Mesendoderm (in vitro differentiated cells): Measurements from ENCODE around the gene PARM1.
A peak's percentile ranks its signal among the peaks of the same experiment; 100 is the strongest.

Experiments
- DNase-seq: peaks from one replicate; pipeline ENCODE4 v3.0.0; 2013
- H2AK5ac ChIP-seq: 2 replicates; pipeline ENCODE4 v1.6.1; 2013; ENCODE audit warnings: low read length, inconsistent platforms
- H2BK120ac ChIP-seq: 2 replicates; pipeline ENCODE4 v1.6.1; 2013; ENCODE audit warnings: low read depth, mild to moderate bottlenecking, low read length, moderate library complexity, mixed read lengths
- H2BK15ac ChIP-seq: replicated peaks from 2 replicates; pipeline ENCODE4 v1.6.1; 2013; ENCODE audit warnings: low read depth, mild to moderate bottlenecking, moderate library complexity
- H2BK5ac ChIP-seq: 2 replicates; pipeline ENCODE4 v1.6.1; 2013; ENCODE audit warnings: low read length, inconsistent platforms
- H3K18ac ChIP-seq: 2 replicates; pipeline ENCODE4 v1.6.1; 2013; ENCODE audit warnings: mild to moderate bottlenecking, low read length, mixed read lengths
- H3K23ac ChIP-seq: one replicate; pipeline ENCODE4 v1.6.1; 2013; ENCODE audit warnings: low read length
- H3K27ac ChIP-seq: 2 replicates; pipeline ENCODE4 v1.5.1; 2013; ENCODE audit warnings: low read depth, mild to moderate bottlenecking, inconsistent platforms, low read length, moderate library complexity
- H3K27me3 ChIP-seq: 2 replicates; pipeline ENCODE4 v1.6.1; 2013; ENCODE audit warnings: low read length, control low read depth, mild to moderate bottlenecking, inconsistent platforms; ENCODE audit not compliant: insufficient read depth, poor library complexity
- H3K36me3 ChIP-seq: 2 replicates; pipeline ENCODE4 v1.6.1; 2013; ENCODE audit warnings: low read length, inconsistent platforms; ENCODE audit not compliant: control insufficient read depth, insufficient read depth
- H3K4ac ChIP-seq: one replicate; pipeline ENCODE4 v1.6.1; 2013; ENCODE audit warnings: low read depth, mild to moderate bottlenecking, low read length, moderate library complexity
- H3K4me1 ChIP-seq: 2 replicates; pipeline ENCODE4 v1.6.1; 2013; ENCODE audit warnings: low read depth, low read length, inconsistent platforms; ENCODE audit not compliant: control insufficient read depth
- H3K4me2 ChIP-seq: 2 replicates; pipeline ENCODE4 v1.6.1; 2013; ENCODE audit warnings: low read length
- H3K4me3 ChIP-seq: 2 replicates; pipeline ENCODE4 v1.5.1; 2013; ENCODE audit warnings: mild to moderate bottlenecking, low read length
- H3K56ac ChIP-seq: one replicate; pipeline ENCODE4 v1.6.1; 2013; ENCODE audit warnings: low read length
- H3K79me1 ChIP-seq: 2 replicates; pipeline ENCODE4 v1.6.1; 2013; ENCODE audit warnings: low read length, inconsistent platforms
- H3K79me2 ChIP-seq: 2 replicates; pipeline ENCODE4 v1.6.1; 2013; ENCODE audit warnings: mild to moderate bottlenecking, low read length; ENCODE audit not compliant: control insufficient read depth, insufficient read depth
- H3K9ac ChIP-seq: 2 replicates; pipeline ENCODE4 v1.6.1; 2013; ENCODE audit warnings: low read length, inconsistent platforms
- H4K5ac ChIP-seq: one replicate; pipeline ENCODE4 v1.6.1; 2013; ENCODE audit warnings: low read length
- H4K8ac ChIP-seq: one replicate; pipeline ENCODE4 v1.6.1; 2013; ENCODE audit warnings: low read depth, mild to moderate bottlenecking, control low read depth, low read length, moderate library complexity
- WGBS: extraction: QIAGEN DNeasy Blood & Tissue Kit; methylation state at CpG from one replicate; pipeline ENCODE4 v1.1.7; 2013; ENCODE audit warnings: low lambda C conversion rate, missing lambda C conversion rate; ENCODE audit not compliant: insufficient coverage; ENCODE audit errors: extremely low coverage; 5-methylcytosine and 5-hydroxymethylcytosine counted together

The PARM1 gene

GRCh38 chr4:74893171-74893570 lies 39.7 kb upstream of the PARM1 start:
- no CpG with 5 or more reads among the region's 4 CpGs for WGBS
- Histone ChIP-seq H3K36me3 (no peaks in the 10 kb centered on the region), H3K4ac (no peak overlapping the region), H3K79me2 (no peaks in the 10 kb centered on the region), H2BK120ac (no peak overlapping the region), H3K56ac (no peak overlapping the region), H4K5ac (no peak overlapping the region), H3K9ac (no peak overlapping the region), H3K4me3 (no peak overlapping the region), H2AK5ac (no peak overlapping the region), H3K79me1 (no peaks in the 10 kb centered on the region), H3K23ac (no peak overlapping the region), H3K27ac (no peak overlapping the region), H3K4me2 (no peak overlapping the region), H3K27me3 (no peaks in the 10 kb centered on the region), H2BK5ac (no peak overlapping the region), H4K8ac (no peak overlapping the region), H2BK15ac (no peak overlapping the region), H3K4me1 (no peaks in the 10 kb centered on the region), H3K18ac (no peak overlapping the region)
- no peak for DNase-seq

DNA sequence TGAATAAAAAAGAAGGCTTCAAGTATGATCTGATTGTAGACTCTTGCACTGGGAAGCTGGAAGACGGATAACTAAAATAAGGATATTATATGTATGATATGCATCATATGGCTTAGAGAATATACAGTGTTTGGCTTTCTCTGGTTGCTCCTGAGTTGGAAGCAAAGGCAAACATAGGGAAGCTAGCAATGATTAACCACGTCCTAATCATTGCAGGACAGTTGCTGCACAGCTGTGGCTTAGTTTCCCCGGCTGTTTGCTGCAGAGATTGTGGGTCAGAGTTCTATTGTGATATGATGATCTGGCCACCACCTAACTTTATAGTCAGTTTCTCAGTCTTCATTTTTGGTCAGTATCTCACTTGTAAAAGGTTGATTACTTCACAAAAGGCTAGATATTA lies 36.3 kb upstream of the PARM1 start:
- Histone ChIP-seq H2AK5ac (no peak overlapping the region), H3K79me1 (no peaks in the 10 kb centered on the region), H3K9ac (no peak overlapping the region), H3K56ac (no peak overlapping the region), H3K27me3 (no peaks in the 10 kb centered on the region), H2BK15ac (no peak overlapping the region), H3K79me2 (no peaks in the 10 kb centered on the region), H3K23ac (no peak overlapping the region), H3K36me3 (no peaks in the 10 kb centered on the region), H3K4me2 (no peak overlapping the region), H4K5ac (no peak overlapping the region), H3K18ac (no peak overlapping the region), H3K4me1 (no peaks in the 10 kb centered on the region), H3K27ac (no peak overlapping the region), H2BK5ac (no peak overlapping the region), H3K4ac (no peak overlapping the region), H3K4me3 (no peak overlapping the region), H4K8ac (no peak overlapping the region), H2BK120ac (no peak overlapping the region)
- no CpG with 5 or more reads among the region's 3 CpGs for WGBS
- no peak for DNase-seq

- WGBS, result no CpG with 5 or more reads among the region's 2 CpGs
- Histone ChIP-seq H3K36me3 (no peaks in the 10 kb centered on the region), H3K23ac (no peak overlapping the region)
These were observed 35.5 kb upstream of the PARM1 start for GRCh38 chr4:74897386-74897785.

GRCh38 chr4:74900862-74901261 lies 32.1 kb upstream of the PARM1 start:
- Histone ChIP-seq H3K4ac (no peak overlapping the region), H3K18ac (no peak overlapping the region), H2AK5ac (no peak overlapping the region), H3K56ac (no peak overlapping the region), H4K5ac (no peak overlapping the region), H3K23ac (no peak overlapping the region), H3K79me2 (no peaks in the 10 kb centered on the region), H2BK120ac (no peak overlapping the region), H4K8ac (no peak overlapping the region), H3K9ac (no peak overlapping the region), H3K27me3 (no peaks in the 10 kb centered on the region), H3K4me2 (no peak overlapping the region), H3K27ac (no peak overlapping the region), H3K4me1 (no peaks in the 10 kb centered on the region), H3K36me3 (no peaks in the 10 kb centered on the region), H2BK15ac (no peak overlapping the region), H2BK5ac (no peak overlapping the region), H3K4me3 (no peak overlapping the region), H3K79me1 (no peaks in the 10 kb centered on the region)
- DNase-seq, result no peak
- WGBS, result no CpG with 5 or more reads among the region's 2 CpGs

More at GRCh38 chr4:74897386-74897785, 35.5 kb upstream of the PARM1 start:
- Histone ChIP-seq H3K4me3 (no peak overlapping the region), H2BK5ac (no peak overlapping the region), H3K4me2 (no peak overlapping the region), H3K27me3 (no peaks in the 10 kb centered on the region), H3K9ac (no peak overlapping the region), H3K4me1 (no peaks in the 10 kb centered on the region), H3K4ac (no peak overlapping the region), H3K27ac (no peak overlapping the region), H2AK5ac (no peak overlapping the region), H3K79me2 (no peaks in the 10 kb centered on the region), H3K18ac (no peak overlapping the region), H2BK120ac (no peak overlapping the region), H4K5ac (no peak overlapping the region), H3K79me1 (no peaks in the 10 kb centered on the region), H3K56ac (no peak overlapping the region), H4K8ac (no peak overlapping the region), H2BK15ac (no peak overlapping the region)
- no peak for DNase-seq

GRCh38 chr4:74904509-74905065 lies 28.3 kb upstream of the PARM1 start:
- no CpG with 5 or more reads among the region's 3 CpGs for WGBS
- H4K5ac ChIP-seq, result no peak overlapping the region
- H3K56ac ChIP-seq, result no peak overlapping the region
- H3K9ac ChIP-seq, result no peak overlapping the region
- H3K27me3 ChIP-seq, result no peaks in the 10 kb centered on the region
- H3K79me1 ChIP-seq, result no peaks in the 10 kb centered on the region
- H4K8ac ChIP-seq, result no peak overlapping the region
- H2BK120ac ChIP-seq, result no peak overlapping the region
- H2BK5ac ChIP-seq, result no peak overlapping the region
- no peak overlapping the region for H3K4me2 ChIP-seq
- H2BK15ac ChIP-seq, result no peak overlapping the region
- peak; percentile 11 for DNase-seq
- no peaks in the 10 kb centered on the region for H3K4me1 ChIP-seq
- H2AK5ac ChIP-seq, result no peak overlapping the region
- no peaks in the 10 kb centered on the region for H3K79me2 ChIP-seq
- no peak overlapping the region for H3K4ac ChIP-seq
- no peak overlapping the region for H3K27ac ChIP-seq
- H3K23ac ChIP-seq, result no peak overlapping the region
- H3K4me3 ChIP-seq, result no peak overlapping the region
- H3K36me3 ChIP-seq, result no peaks in the 10 kb centered on the region
- no peak overlapping the region for H3K18ac ChIP-seq

GRCh38 chr4:74906771-74907170 lies 26.1 kb upstream of the PARM1 start:
- H2BK15ac ChIP-seq, result no peak overlapping the region
- no peaks in the 10 kb centered on the region for H3K27me3 ChIP-seq
- no peak overlapping the region for H3K23ac ChIP-seq
- no peak overlapping the region for H3K56ac ChIP-seq
- no peak overlapping the region for H3K27ac ChIP-seq
- H4K8ac ChIP-seq, result no peak overlapping the region
- no peaks in the 10 kb centered on the region for H3K36me3 ChIP-seq
- H2BK120ac ChIP-seq, result no peak overlapping the region
- H3K4me3 ChIP-seq, result no peak overlapping the region
- H3K4ac ChIP-seq, result no peak overlapping the region
- no peak overlapping the region for H3K4me2 ChIP-seq
- H3K4me1 ChIP-seq, result no peaks in the 10 kb centered on the region
- WGBS, result no CpG with 5 or more reads among the region's 2 CpGs
- no peaks in the 10 kb centered on the region for H3K79me2 ChIP-seq
- no peak overlapping the region for H3K9ac ChIP-seq
- no peak overlapping the region for H4K5ac ChIP-seq
- no peak overlapping the region for H2BK5ac ChIP-seq
- no peaks in the 10 kb centered on the region for H3K79me1 ChIP-seq
- H2AK5ac ChIP-seq, result no peak overlapping the region
- no peak overlapping the region for H3K18ac ChIP-seq
- no peak for DNase-seq
